IMR-90 (cell line): ENCODE results near the gene ANO10.

Experiments
- POLR2A ChIP-seq: IDR thresholded peaks from 2 replicates; pipeline ENCODE4 v1.6.1; 2012; ENCODE audit warnings: mild to moderate bottlenecking, low read depth, low read length
- TF ChIP-seq, protein P1 (sequence below): conservative IDR thresholded peaks from 2 replicates; pipeline ENCODE4 v1.5.1; 2012; ENCODE audit warnings: mild to moderate bottlenecking, low read depth, low read length, improper control_type of control experiment

DNA sequence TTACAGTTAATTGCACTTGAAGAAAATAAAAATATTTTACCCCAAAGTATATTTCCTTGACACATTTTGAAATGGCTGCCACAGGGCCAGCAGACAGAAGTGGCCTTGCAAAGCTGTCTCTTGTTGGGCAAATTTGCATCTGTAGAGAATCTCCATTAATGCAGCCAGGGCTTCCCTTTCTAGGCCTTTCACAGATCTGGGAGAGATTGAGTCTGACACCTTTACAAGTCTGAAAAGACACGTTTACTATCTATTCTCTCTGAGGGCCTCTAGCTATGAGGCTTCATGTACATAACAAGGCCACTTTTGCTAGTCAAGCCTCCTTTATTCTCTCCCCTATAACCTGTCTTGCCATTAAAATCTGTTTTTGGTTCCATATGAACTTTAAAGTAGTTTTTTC lies 135.9 kb downstream of the ANO10 start:
- TF ChIP-seq, protein P1, sequence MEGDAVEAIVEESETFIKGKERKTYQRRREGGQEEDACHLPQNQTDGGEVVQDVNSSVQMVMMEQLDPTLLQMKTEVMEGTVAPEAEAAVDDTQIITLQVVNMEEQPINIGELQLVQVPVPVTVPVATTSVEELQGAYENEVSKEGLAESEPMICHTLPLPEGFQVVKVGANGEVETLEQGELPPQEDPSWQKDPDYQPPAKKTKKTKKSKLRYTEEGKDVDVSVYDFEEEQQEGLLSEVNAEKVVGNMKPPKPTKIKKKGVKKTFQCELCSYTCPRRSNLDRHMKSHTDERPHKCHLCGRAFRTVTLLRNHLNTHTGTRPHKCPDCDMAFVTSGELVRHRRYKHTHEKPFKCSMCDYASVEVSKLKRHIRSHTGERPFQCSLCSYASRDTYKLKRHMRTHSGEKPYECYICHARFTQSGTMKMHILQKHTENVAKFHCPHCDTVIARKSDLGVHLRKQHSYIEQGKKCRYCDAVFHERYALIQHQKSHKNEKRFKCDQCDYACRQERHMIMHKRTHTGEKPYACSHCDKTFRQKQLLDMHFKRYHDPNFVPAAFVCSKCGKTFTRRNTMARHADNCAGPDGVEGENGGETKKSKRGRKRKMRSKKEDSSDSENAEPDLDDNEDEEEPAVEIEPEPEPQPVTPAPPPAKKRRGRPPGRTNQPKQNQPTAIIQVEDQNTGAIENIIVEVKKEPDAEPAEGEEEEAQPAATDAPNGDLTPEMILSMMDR, result no peak
- no peak for TF ChIP-seq POLR2A
